Left lobe of liver (tissue), 2 donors: ENCODE data around the gene COBLL1. TPM values are rescaled to one million over a fixed set of nuclear protein-coding genes. Genes with fewer than 3 reads are reported as not detected.

Experiments used
- ATAC-seq: fragments of 200-7000 bp; cut with Tn5 transposase; one replicate; pipeline ENCODE4 v1.9.1; 2020; ENCODE audit warnings: mild to moderate bottlenecking, moderate library complexity
- DNase-seq: peaks from one replicate; pipeline ENCODE4 v3.0.0-alpha.2; 2020; ENCODE audit warnings: low spot score
- total RNA-seq: library from RNA; stranded (reverse); gene quantifications from one replicate; pipeline ENCODE4 v1.2.1, GENCODE V29; 2021
- donor health status: DM: no; HTN: no; CAD: no; lungs with moderate emphysema.
- donor health status: DM: no; HTN: yes; CAD: no.

COBLL1 gene
- total RNA-seq, 1 donor from 2014 or later: 75.0 TPM

DNA sequence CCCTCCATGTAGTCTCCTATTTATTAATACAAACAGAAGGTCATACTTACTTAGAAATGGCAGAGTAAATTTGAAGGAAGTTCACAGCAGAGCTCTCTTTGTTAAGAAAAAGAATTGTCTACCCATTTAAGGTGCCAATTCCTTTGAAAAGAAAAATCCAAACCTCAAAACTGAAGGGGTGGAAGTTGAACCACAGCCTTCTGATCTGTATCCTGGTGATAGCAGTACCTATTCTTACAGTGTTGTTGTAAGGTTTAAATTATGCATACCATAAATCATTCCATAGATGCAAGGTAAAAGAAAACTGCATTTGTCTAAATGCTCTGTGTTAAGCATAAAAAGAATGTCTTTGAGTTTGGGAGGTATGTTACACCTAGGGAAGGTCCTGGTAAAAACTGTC lies 47.6 kb downstream of the COBLL1 start:
- DNase-seq (no peak), ATAC-seq (no peak)

- ATAC-seq (no peak), DNase-seq (no peak)
Measured at GRCh38 chr2:164793529-164793928, 48.1 kb downstream of the COBLL1 start.

GRCh38 chr2:164792316-164793170 lies 49.1 kb downstream of the COBLL1 start:
- DNase-seq (no peak), ATAC-seq (no peak)

DNA sequence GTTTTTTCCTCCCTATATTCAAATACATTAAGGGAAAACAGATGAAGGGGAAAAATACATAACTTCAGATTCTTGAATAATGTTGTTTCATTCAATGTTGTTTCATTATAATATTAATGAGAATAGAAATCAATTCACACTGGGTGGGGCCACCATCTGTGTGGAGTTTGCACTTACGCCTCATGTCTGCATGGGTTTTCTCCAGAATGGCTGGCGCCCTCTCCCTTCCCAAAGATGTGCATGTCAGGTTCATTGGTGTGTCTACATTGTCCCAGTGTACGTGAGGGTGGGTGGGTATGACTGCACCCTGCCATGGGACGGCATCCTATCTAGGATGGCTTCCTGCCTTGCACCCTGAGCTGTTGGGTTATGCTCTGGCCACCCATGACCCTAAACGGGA lies 51.7 kb downstream of the COBLL1 start:
- no peak for DNase-seq
- peak; percentile 17 for ATAC-seq

- ATAC-seq (no peak), DNase-seq (no peak)
Measured at GRCh38 chr2:164786787-164787186, 54.8 kb downstream of the COBLL1 start.

GRCh38 chr2:164785457-164785856 lies 56.2 kb downstream of the COBLL1 start:
- no peak for DNase-seq
- ATAC-seq: no peak

- ATAC-seq (no peak), DNase-seq (no peak)
Measured at GRCh38 chr2:164784376-164784775, 57.2 kb downstream of the COBLL1 start.

DNA sequence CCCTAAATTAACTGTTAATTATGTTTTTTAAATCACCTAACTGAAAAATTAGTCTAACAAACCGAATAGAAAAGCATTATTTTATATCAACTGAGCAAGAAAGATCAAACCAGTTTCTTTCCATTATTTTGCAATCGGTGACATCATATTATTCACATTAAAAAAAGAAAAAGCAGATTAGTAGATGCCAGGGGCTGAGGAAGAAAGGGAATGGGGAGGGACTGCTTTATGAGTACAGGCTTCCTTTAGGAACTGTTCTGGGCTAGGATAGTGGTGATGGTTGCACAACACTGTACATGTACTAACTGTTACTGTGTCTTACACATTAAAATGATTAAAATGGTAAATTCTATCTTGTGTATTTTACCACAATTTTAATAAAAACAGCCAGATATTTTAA lies 59.3 kb downstream of the COBLL1 start:
- DNase-seq: no peak

DNA sequence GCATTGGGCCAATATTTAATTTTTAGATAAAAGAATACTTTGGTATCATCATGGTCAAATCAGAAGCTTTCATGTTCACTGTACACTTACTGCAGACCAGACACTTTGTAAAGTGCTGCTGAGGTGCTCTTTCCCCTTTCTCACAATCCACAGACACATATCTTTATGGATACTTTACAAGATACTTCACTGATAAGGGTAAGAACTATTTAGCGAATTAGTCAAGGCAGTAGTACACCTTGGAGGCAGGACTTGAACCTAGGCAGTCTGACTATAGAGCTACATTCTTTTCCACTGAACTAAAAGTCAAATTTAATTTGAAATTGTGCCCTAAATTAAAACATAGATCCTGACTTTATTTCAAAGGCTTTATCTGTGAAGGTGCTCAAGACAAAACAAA lies 60.2 kb downstream of the COBLL1 start:
- DNase-seq (no peak), ATAC-seq (no peak)

More for the DNA sequence above, 59.3 kb downstream of the COBLL1 start:
- ATAC-seq: peak; percentile 56

- DNase-seq: no peak
- no peak for ATAC-seq
Measured at GRCh38 chr2:164780611-164781178, 60.9 kb downstream of the COBLL1 start.

GRCh38 chr2:164779383-164780057 lies 62.1 kb downstream of the COBLL1 start:
- ATAC-seq (no peak), DNase-seq (no peak)

DNA sequence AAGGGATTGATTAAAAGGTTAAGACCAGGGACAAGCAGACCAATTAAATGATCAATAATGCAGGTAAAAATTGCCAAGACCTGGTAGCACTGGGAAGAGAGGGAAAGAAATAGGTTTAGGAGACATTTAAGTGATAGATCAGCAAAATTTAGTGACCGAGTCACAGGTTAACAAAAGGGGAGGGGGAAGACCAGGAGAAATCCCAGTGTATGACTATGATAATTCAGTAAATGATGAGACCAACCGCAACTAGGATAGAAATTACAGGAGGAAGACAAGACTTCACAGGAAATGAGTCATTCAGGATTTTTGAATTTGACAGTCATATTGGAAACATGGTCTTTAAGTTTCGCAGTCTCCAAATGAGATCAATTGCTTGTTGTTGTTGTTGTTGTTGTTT lies 62.9 kb downstream of the COBLL1 start:
- ATAC-seq (no peak), DNase-seq (no peak)

- DNase-seq (no peak), ATAC-seq (no peak)
Measured at GRCh38 chr2:164777847-164778461, 63.7 kb downstream of the COBLL1 start.

DNA sequence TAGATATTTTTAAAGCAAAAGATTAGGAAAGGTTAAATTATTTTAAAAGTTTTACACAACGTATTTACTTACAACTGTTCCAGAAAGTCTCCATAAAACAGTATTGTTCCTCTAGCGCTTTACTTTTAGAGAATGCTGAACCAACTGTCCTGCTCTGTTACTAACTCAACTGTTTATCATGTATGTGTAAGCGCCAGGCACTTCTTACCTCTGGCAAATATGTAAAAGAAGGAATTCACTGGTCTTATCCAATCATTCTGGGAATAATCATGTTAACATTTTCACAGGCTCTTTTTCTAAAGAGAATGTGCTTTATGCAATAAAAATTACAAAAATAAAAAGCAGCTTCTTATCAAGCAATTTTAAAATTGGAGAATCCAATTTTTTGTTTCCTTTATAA lies 68.0 kb downstream of the COBLL1 start:
- no peak for DNase-seq
- ATAC-seq: no peak

- DNase-seq: no peak
- no peak for ATAC-seq
Measured at GRCh38 chr2:164773091-164773490, 68.5 kb downstream of the COBLL1 start.

- DNase-seq: no peak
- ATAC-seq: no peak
Measured at GRCh38 chr2:164771897-164772296, 69.7 kb downstream of the COBLL1 start.

- DNase-seq: no peak
- no peak for ATAC-seq
Measured at GRCh38 chr2:164770421-164770916, 71.2 kb downstream of the COBLL1 start.

GRCh38 chr2:164766954-164767320 lies 74.7 kb downstream of the COBLL1 start:
- ATAC-seq (peak; percentile 22), DNase-seq (no peak)

- DNase-seq (no peak), ATAC-seq (peak; percentile 64)
Measured at GRCh38 chr2:164766216-164766953, 75.2 kb downstream of the COBLL1 start.

DNA sequence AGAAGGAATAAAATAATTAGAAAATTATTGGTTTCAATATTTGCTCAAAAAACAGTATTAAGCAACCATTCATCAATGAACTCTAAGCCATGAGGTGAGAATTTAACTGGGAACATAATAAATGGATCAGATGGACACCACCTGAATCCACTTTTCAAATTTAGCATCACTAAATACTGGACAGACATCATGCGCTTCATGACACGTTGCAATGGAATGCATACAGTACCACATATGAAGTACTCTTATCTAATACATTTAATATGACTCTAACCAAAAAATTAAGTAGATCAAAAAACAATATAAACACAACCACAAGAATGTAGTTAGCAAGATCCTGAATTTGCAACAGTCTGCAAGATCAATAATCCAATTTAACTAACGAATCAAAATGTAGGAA lies 76.6 kb downstream of the COBLL1 start:
- ATAC-seq (no peak), DNase-seq (no peak)

GRCh38 chr2:164764474-164764873 lies 77.1 kb downstream of the COBLL1 start:
- no peak for DNase-seq
- ATAC-seq: no peak
